GM18498 (cell line): ENCODE measurements around the gene IFI44.
A peak's percentile ranks its signal among the peaks of the same experiment; 100 is the strongest.

Source experiments
- ATAC-seq: cut with Tn5 transposase; IDR thresholded peaks from one replicate; pipeline ENCODE4 v1.9.1; 2021; ENCODE audit warnings: mild to moderate bottlenecking, moderate library complexity; ENCODE audit not compliant: unreplicated experiment

IFI44 gene

DNA sequence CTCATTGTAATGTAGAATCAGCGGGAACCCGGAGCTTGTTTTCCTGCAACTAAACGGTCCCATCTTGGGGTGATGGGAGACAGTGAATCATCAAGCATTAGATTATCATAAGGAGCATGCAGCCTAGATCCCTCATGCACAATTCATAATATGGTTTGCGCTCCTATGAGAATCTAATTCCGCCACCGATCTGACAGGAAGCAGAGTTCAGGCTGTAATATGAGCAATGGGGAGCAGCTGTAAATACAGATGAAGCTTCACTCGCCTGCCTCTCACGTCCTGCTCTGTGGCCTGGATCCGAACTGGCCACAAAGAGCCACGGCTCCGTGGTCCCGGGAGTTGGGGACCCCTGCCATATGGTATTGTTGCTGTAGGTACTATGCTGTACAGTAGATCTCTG, 1.6 kb downstream of the IFI44 start:
- ATAC-seq, result no peak

DNA sequence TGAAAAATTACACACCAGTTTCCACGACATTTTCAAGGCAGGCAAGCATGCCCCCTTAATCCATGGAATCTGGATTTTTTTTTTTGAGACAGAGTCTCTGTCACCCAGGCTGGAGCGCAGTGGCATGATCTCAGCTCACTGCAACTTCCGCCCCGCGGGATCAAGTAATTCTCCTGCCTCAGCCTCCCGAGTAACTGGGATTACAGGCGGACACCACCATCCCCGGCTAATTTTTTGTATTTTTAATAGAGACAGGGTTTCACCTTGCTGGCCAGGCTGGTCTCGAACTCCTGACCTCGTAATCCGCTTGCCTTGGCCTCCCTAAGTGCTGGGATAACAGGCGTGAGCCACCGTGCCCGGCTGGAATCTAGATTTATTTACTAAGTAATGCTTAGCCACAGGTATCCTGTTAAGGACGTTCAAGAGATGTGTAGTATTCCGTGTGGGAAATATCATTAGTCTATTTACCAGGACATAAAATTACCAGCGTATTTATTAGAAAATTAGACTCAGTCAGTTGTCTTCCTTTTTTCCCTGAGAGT, 2.5 kb downstream of the IFI44 start:
- no peak for ATAC-seq

GRCh38 chr1:78658901-78659300, 9.3 kb downstream of the IFI44 start:
- ATAC-seq, result no peak

GRCh38 chr1:78663923-78664322, 14.3 kb downstream of the IFI44 start:
- ATAC-seq, result no peak

- no peak for ATAC-seq
These were observed 15.1 kb downstream of the IFI44 start for GRCh38 chr1:78664763-78665162.

GRCh38 chr1:78665809-78666208, 16.2 kb downstream of the IFI44 start:
- ATAC-seq, result no peak

DNA sequence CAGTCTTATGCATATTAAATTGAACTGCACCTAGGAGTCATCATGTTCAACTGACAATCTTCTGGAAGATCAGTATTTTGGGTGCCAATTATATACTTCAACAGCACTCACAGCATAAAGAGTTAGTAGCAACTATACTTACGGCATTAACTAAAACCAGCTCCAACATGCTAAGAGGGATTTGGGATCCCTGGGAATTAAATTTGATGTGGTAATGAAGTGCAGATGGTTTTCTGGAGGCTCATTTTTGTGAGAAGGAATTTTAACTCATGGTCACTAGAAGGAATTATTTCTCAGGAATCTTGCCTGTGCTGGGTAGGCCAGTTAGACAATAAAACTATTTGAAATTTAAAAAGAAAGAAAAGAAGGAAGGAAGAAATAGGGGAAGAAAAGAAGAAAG, 18.3 kb downstream of the IFI44 start:
- ATAC-seq, result no peak

- no peak for ATAC-seq
These were observed 18.8 kb downstream of the IFI44 start for GRCh38 chr1:78668427-78668826.

DNA sequence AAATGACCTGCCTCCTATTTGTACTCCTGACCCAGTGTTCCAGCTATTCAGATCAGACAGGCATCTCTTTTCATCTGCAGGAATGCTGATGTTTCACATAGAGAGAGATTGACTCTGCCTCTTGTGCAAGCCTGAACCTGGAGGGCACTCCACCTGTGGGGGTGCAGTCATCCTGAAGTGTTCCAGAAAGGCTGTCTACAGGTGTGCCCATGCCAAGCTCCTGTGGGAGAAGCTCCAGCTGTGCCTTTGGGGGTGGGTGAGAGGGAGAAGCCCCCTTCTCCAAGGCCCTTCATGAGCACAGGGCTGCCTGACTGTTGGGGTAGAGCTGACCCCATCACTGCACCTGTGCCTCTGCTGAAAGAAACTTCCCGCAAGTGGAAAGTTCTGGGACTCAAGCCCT, 22.8 kb downstream of the IFI44 start:
- ATAC-seq, result no peak

DNA sequence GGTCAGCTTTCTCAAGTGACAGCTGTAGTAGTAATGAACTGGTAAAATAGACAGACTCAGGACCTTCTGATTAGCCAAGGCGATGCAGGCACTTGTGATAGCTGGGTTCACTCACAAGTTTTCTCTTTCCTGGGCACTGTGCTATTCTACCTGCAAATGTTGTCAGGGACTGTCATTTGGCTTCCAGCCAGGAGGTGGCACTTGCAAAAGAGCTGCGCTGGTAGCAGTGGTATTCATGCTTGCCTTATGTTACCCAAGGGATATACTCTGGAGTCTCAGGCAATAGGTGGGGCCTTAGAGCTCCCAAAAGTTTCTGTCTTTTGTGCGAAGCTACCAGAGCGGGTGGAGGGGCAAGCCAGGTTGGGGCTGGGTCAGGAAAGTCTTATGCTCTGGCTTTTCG, 23.5 kb downstream of the IFI44 start:
- no peak for ATAC-seq

- ATAC-seq, result no peak
These were observed 26.8 kb downstream of the IFI44 start for GRCh38 chr1:78676347-78676982.

GRCh38 chr1:78676993-78677392, 27.4 kb downstream of the IFI44 start:
- ATAC-seq, result no peak

DNA sequence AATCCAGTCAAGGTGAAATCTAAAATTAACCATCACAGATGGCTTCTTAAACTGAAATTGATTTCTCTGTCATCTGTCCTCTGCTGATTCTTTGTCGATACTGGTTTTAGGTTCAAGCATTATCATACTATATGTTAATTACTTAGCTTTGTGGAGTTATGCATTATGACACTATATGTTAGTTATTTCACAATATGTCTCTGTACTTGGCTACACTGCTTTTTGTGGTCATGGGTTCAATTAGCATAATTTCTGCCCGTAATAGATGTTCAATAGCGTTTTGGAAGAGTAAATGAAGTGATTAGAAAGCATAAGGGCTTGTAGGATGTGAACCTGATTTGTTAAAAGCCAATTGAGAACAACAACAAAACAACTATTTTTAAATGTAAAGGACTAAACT, 28.2 kb downstream of the IFI44 start:
- no peak for ATAC-seq

GRCh38 chr1:78678324-78678723, 28.7 kb downstream of the IFI44 start:
- ATAC-seq, result peak; percentile 93

GRCh38 chr1:78681265-78681664, 31.6 kb downstream of the IFI44 start:
- no peak for ATAC-seq

GRCh38 chr1:78682496-78682895, 32.9 kb downstream of the IFI44 start:
- no peak for ATAC-seq

- no peak for ATAC-seq
These were observed 33.4 kb downstream of the IFI44 start for GRCh38 chr1:78683079-78683478.

GRCh38 chr1:78687315-78687714, 37.7 kb downstream of the IFI44 start:
- no peak for ATAC-seq

DNA sequence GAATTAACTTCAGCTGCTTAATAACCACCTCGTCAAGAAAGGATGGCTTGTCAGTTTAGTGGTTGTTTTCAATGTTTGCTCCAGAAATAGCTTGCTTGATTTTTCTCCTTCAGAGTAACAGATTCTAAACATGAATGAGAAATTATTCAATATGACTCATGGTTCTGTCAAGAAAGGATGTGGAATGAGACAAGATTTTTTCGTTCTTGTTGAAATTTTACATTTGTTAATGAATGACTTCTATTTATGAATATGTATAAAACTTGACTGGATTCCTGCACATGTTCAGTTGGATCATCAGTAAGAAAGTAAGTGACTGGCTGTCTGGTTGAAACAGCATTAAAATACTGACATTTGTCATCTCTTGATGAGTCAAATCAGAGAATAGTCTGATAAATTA, 38.3 kb downstream of the IFI44 start:
- ATAC-seq, result no peak

GRCh38 chr1:78688697-78689096, 39.1 kb downstream of the IFI44 start:
- ATAC-seq, result no peak

GRCh38 chr1:78690516-78690915, 40.9 kb downstream of the IFI44 start:
- no peak for ATAC-seq

GRCh38 chr1:78691995-78692747, 42.5 kb downstream of the IFI44 start:
- ATAC-seq, result no peak
